GM23338 (cell line): Measurements from ENCODE around the gene SYPL1. TPM values are rescaled to one million over a fixed set of nuclear protein-coding genes. Genes with fewer than 3 reads are reported as not detected.

Experiments
- ATAC-seq: fragments of 200-7000 bp; cut with Tn5 transposase; 3 replicates; pipeline ENCODE4 v1.9.1; 2020
- DNase-seq: peaks from one replicate; pipeline ENCODE4 v3.0.0-alpha.2; 2015; ENCODE audit warnings: low spot score
- H2AFZ ChIP-seq: fragments of 200-600 bp; sonication (generic); 2 replicates; pipeline ENCODE4 v1.8.0; 2016; ENCODE audit warnings: antibody characterized with exemption, mild to moderate bottlenecking, moderate library complexity
- H3F3A ChIP-seq: fragments of 200-600 bp; sonication (generic); replicated peaks from 2 replicates; pipeline ENCODE4 v1.8.0; 2017; ENCODE audit warnings: antibody characterized with exemption, mixed run types, low read depth
- H3K27ac ChIP-seq: fragments of 200-600 bp; sonication (generic); 2 replicates; pipeline ENCODE4 v1.6.1; 2016; ENCODE audit warnings: low read depth
- H3K27me3 ChIP-seq: fragments of 200-600 bp; sonication (generic); 2 replicates; pipeline ENCODE4 v1.8.0; 2016; ENCODE audit warnings: mild to moderate bottlenecking, mixed run types, moderate library complexity; ENCODE audit not compliant: insufficient read depth
- H3K36me3 ChIP-seq: fragments of 200-600 bp; sonication (generic); 2 replicates; pipeline ENCODE4 v1.8.0; 2016; ENCODE audit warnings: mild to moderate bottlenecking; ENCODE audit not compliant: insufficient read depth
- H3K4me1 ChIP-seq: fragments of 200-600 bp; sonication (generic); 2 replicates; pipeline ENCODE4 v1.8.0; 2016; ENCODE audit warnings: mild to moderate bottlenecking, moderate library complexity; ENCODE audit not compliant: insufficient read depth
- H3K4me2 ChIP-seq: fragments of 200-600 bp; sonication (generic); 2 replicates; pipeline ENCODE4 v1.7.1; 2017; ENCODE audit warnings: mixed run types
- H3K4me3 ChIP-seq: fragments of 200-600 bp; sonication (generic); 2 replicates; pipeline ENCODE4 v1.6.1; 2016; ENCODE audit warnings: mixed run types
- H3K79me2 ChIP-seq: fragments of 200-600 bp; sonication (generic); replicated peaks from 2 replicates; pipeline ENCODE4 v1.8.0; 2017; ENCODE audit warnings: mild to moderate bottlenecking; ENCODE audit not compliant: insufficient read depth
- H3K9me2 ChIP-seq: fragments of 200-600 bp; sonication (generic); 2 replicates; pipeline ENCODE4 v1.8.0; 2017; ENCODE audit not compliant: insufficient read depth
- H4K20me1 ChIP-seq: fragments of 200-600 bp; sonication (generic); replicated peaks from 2 replicates; pipeline ENCODE4 v1.8.0; 2017; ENCODE audit warnings: mild to moderate bottlenecking; ENCODE audit not compliant: insufficient read depth
- H3K27ac Mint-ChIP-seq: 2 replicates; pipeline ENCODE4 v1.8.0; 2020; ENCODE audit warnings: inconsistent platforms, mild to moderate bottlenecking, moderate library complexity, mixed read lengths
- H3K27me3 Mint-ChIP-seq: 3 replicates; pipeline ENCODE4 v1.8.0; 2022; ENCODE audit warnings: low read depth, mild to moderate bottlenecking, moderate library complexity, mixed read lengths, inconsistent platforms; ENCODE audit not compliant: insufficient read depth, poor library complexity
- H3K36me3 Mint-ChIP-seq: 3 replicates; pipeline ENCODE4 v1.8.0; 2021; ENCODE audit warnings: low read depth, mild to moderate bottlenecking, inconsistent platforms, moderate library complexity, mixed read lengths
- H3K4me1 Mint-ChIP-seq: 3 replicates; pipeline ENCODE4 v1.8.0; 2020; ENCODE audit warnings: mild to moderate bottlenecking, inconsistent platforms, mixed read lengths
- H3K4me3 Mint-ChIP-seq: 3 replicates; pipeline ENCODE4 v1.8.0; 2021; ENCODE audit warnings: moderate library complexity, mild to moderate bottlenecking, inconsistent platforms, mixed read lengths
- H3K9me3 Mint-ChIP-seq: 3 replicates; pipeline ENCODE4 v1.8.0; 2020; ENCODE audit warnings: moderate library complexity, mild to moderate bottlenecking, inconsistent platforms, mixed read lengths
- CREB1 ChIP-seq: fragments of 250-450 bp; sonication (Bioruptor Pico); IDR thresholded peaks from 2 replicates; pipeline ENCODE4 v1.5.0; 2020; ENCODE audit warnings: low read depth, mild to moderate bottlenecking, moderate library complexity
- EZH2 ChIP-seq: fragments of 200-600 bp; sonication (generic); IDR thresholded peaks from one replicate; pipeline ENCODE4 v1.8.0; 2017; ENCODE audit warnings: antibody characterized with exemption, mild to moderate bottlenecking, low read depth; ENCODE audit not compliant: unreplicated experiment
- EZH2phosphoT487 ChIP-seq: fragments of 200-600 bp; sonication (generic); IDR thresholded peaks from one replicate; pipeline ENCODE4 v1.8.1; 2018; ENCODE audit warnings: antibody characterized with exemption; ENCODE audit not compliant: unreplicated experiment
- JUNB ChIP-seq: IDR thresholded peaks from one replicate; pipeline ENCODE4 v1.6.1; 2016; ENCODE audit warnings: antibody characterized with exemption; ENCODE audit not compliant: unreplicated experiment
- STAT1 ChIP-seq: IDR thresholded peaks from one replicate; pipeline ENCODE4 v1.6.1; 2016; ENCODE audit warnings: antibody characterized with exemption; ENCODE audit not compliant: unreplicated experiment
- ZNF114 ChIP-seq: fragments of 250-450 bp; sonication (Bioruptor Pico); IDR thresholded peaks from 2 replicates; pipeline ENCODE4 v1.5.0; 2020; ENCODE audit warnings: mild to moderate bottlenecking, moderate library complexity
- ZNF331 ChIP-seq: fragments of 250-450 bp; sonication (Bioruptor Pico); IDR thresholded peaks from 2 replicates; pipeline ENCODE4 v1.5.0; 2020; ENCODE audit warnings: low read depth, mild to moderate bottlenecking, moderate library complexity
- polyA plus RNA-seq: library from polyadenylated mRNA; unstranded; fragments of >200 nt; fragmentation: Nextera tagmentation; extraction: Ambion mirVana; gene quantifications from 2 replicates; pipeline ENCODE4 v1.2.1, GENCODE V29; 2016
- total RNA-seq: library from RNA; depleted of rRNA; stranded (reverse); fragments of >200 nt; shearing (Covaris generic); gene quantifications from 2 replicates; pipeline ENCODE4 v1.2.3, GENCODE V29; 2014
- TF ChIP-seq, protein P1 (sequence below): fragments of 250-450 bp; sonication (Bioruptor Pico); IDR thresholded peaks from 2 replicates; pipeline ENCODE4 v1.5.0; 2020; ENCODE audit warnings: mild to moderate bottlenecking, moderate library complexity
- TF ChIP-seq, protein P2 (sequence below): IDR thresholded peaks from 2 replicates; pipeline ENCODE4 v1.6.1; 2016; ENCODE audit warnings: antibody characterized with exemption
- TF ChIP-seq, protein P3 (sequence below): IDR thresholded peaks from one replicate; pipeline ENCODE4 v1.6.1; 2018; ENCODE audit warnings: antibody characterized with exemption; ENCODE audit not compliant: unreplicated experiment

SYPL1 gene
- total and polyA plus RNA-seq, 2 experiments from 2014 or later: 39.3 to 52.7 TPM

DNA sequence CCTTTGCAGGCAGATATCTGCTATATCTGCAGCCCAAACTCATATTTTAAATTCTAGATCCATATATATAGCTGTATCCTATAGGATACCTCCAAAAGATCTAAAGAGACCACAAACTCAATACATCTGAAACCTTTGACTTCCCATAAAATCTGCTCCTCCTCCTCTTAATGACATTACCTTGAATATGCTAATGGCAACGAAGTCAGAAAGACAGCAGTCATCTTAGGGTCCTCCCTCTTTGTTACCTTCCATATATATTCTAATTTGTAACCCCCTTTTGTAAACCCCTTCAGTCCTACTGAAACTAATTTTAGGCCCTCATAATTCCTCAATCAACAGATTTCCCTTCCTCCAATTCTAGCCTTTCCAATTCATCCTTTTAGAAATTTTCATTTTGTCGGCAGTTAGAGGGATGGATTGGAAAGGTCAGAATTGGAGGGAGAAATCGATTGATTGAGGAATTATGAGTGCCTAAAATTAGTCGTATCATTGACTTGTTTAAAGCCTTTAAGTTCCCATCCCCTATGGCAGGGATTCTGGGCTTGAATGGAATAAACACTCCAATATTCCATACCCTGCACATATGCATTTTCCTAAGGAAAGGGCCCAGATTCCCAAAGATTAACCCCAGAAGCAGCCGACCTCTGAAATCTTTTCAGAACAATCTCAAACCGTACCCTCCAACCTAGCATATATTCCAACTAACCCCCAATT is 2.4 kb downstream of the SYPL1 start (continued):
- TF ChIP-seq, protein P1, sequence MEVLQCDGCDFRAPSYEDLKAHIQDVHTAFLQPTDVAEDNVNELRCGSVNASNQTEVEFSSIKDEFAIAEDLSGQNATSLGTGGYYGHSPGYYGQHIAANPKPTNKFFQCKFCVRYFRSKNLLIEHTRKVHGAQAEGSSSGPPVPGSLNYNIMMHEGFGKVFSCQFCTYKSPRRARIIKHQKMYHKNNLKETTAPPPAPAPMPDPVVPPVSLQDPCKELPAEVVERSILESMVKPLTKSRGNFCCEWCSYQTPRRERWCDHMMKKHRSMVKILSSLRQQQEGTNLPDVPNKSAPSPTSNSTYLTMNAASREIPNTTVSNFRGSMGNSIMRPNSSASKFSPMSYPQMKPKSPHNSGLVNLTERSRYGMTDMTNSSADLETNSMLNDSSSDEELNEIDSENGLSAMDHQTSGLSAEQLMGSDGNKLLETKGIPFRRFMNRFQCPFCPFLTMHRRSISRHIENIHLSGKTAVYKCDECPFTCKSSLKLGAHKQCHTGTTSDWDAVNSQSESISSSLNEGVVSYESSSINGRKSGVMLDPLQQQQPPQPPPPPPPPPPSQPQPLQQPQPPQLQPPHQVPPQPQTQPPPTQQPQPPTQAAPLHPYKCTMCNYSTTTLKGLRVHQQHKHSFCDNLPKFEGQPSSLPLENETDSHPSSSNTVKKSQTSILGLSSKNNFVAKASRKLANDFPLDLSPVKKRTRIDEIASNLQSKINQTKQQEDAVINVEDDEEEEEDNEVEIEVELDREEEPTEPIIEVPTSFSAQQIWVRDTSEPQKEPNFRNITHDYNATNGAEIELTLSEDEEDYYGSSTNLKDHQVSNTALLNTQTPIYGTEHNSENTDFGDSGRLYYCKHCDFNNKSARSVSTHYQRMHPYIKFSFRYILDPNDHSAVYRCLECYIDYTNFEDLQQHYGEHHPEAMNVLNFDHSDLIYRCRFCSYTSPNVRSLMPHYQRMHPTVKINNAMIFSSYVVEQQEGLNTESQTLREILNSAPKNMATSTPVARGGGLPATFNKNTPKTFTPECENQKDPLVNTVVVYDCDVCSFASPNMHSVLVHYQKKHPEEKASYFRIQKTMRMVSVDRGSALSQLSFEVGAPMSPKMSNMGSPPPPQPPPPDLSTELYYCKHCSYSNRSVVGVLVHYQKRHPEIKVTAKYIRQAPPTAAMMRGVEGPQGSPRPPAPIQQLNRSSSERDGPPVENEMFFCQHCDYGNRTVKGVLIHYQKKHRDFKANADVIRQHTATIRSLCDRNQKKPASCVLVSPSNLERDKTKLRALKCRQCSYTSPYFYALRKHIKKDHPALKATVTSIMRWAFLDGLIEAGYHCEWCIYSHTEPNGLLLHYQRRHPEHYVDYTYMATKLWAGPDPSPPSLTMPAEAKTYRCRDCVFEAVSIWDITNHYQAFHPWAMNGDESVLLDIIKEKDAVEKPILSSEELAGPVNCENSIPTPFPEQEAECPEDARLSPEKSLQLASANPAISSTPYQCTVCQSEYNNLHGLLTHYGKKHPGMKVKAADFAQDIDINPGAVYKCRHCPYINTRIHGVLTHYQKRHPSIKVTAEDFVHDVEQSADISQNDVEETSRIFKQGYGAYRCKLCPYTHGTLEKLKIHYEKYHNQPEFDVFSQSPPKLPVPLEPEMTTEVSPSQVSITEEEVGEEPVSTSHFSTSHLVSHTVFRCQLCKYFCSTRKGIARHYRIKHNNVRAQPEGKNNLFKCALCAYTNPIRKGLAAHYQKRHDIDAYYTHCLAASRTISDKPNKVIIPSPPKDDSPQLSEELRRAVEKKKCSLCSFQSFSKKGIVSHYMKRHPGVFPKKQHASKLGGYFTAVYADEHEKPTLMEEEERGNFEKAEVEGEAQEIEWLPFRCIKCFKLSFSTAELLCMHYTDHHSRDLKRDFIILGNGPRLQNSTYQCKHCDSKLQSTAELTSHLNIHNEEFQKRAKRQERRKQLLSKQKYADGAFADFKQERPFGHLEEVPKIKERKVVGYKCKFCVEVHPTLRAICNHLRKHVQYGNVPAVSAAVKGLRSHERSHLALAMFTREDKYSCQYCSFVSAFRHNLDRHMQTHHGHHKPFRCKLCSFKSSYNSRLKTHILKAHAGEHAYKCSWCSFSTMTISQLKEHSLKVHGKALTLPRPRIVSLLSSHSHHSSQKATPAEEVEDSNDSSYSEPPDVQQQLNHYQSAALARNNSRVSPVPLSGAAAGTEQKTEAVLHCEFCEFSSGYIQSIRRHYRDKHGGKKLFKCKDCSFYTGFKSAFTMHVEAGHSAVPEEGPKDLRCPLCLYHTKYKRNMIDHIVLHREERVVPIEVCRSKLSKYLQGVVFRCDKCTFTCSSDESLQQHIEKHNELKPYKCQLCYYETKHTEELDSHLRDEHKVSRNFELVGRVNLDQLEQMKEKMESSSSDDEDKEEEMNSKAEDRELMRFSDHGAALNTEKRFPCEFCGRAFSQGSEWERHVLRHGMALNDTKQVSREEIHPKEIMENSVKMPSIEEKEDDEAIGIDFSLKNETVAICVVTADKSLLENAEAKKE: no peak
- TF ChIP-seq ZNF331 (CRISPR knock-in tag) (no peak), EZH2phosphoT487 (no peak), STAT1 (no peak)

DNA sequence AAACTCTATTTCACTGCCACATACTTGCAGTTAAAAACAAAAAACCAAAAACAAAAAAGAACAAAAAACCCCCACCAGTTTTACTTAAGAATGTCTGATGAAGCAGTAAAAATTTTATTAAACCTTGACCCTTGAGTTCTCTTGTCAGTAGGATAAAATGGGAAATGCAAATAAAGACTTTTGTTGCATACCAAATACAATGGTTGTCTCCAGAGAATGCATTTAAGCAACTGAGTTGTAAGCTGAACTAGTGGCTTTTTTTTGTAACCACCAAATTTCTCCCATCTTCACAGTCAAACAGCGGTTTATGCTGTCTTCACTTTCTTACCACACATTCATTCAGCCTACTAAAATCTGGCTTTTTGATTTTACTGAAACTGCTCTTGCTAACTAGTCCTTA is 3.1 kb downstream of the SYPL1 start:
- H3K4me2 ChIP-seq: peak overlapping the region; percentile 83
- H3K4me1 ChIP-seq: peaks cover 29% of the 10 kb centered on the region
- H3F3A ChIP-seq: 0 out of 2 replicates have a peak, but pooled peaks cover 10% of the 10 kb centered on the region
- 0 out of 2 replicates have a peak, but pooled peaks cover 4% of the 10 kb centered on the region for H3K27me3 ChIP-seq
- peaks cover 38% of the 10 kb centered on the region for H3K4me1 Mint-ChIP-seq
- DNase-seq (no peak), ATAC-seq (no peak)
- peak overlapping the region; percentile 36; the same call in 2 of the 3 replicates for H3K4me3 Mint-ChIP-seq
- no peak overlapping the region; the same call in 1 of the 2 replicates for H3K27ac Mint-ChIP-seq
- TF ChIP-seq, protein P2, sequence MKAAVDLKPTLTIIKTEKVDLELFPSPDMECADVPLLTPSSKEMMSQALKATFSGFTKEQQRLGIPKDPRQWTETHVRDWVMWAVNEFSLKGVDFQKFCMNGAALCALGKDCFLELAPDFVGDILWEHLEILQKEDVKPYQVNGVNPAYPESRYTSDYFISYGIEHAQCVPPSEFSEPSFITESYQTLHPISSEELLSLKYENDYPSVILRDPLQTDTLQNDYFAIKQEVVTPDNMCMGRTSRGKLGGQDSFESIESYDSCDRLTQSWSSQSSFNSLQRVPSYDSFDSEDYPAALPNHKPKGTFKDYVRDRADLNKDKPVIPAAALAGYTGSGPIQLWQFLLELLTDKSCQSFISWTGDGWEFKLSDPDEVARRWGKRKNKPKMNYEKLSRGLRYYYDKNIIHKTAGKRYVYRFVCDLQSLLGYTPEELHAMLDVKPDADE: no peak
- TF ChIP-seq EZH2phosphoT487 (no peak), JUNB (no peak), ZNF114 (no peak), EZH2 (no peak), CREB1 (CRISPR knock-in tag) (no peak)
- TF ChIP-seq, protein P3, sequence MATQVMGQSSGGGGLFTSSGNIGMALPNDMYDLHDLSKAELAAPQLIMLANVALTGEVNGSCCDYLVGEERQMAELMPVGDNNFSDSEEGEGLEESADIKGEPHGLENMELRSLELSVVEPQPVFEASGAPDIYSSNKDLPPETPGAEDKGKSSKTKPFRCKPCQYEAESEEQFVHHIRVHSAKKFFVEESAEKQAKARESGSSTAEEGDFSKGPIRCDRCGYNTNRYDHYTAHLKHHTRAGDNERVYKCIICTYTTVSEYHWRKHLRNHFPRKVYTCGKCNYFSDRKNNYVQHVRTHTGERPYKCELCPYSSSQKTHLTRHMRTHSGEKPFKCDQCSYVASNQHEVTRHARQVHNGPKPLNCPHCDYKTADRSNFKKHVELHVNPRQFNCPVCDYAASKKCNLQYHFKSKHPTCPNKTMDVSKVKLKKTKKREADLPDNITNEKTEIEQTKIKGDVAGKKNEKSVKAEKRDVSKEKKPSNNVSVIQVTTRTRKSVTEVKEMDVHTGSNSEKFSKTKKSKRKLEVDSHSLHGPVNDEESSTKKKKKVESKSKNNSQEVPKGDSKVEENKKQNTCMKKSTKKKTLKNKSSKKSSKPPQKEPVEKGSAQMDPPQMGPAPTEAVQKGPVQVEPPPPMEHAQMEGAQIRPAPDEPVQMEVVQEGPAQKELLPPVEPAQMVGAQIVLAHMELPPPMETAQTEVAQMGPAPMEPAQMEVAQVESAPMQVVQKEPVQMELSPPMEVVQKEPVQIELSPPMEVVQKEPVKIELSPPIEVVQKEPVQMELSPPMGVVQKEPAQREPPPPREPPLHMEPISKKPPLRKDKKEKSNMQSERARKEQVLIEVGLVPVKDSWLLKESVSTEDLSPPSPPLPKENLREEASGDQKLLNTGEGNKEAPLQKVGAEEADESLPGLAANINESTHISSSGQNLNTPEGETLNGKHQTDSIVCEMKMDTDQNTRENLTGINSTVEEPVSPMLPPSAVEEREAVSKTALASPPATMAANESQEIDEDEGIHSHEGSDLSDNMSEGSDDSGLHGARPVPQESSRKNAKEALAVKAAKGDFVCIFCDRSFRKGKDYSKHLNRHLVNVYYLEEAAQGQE: no peak
- H3K27ac ChIP-seq: peak overlapping the region; percentile 35; the same call in 1 of the 2 replicates
- H4K20me1 ChIP-seq: peaks cover under 1% of the 10 kb centered on the region; the same call in 1 of the 2 replicates
- no peak overlapping the region for H2AFZ ChIP-seq
- H3K27me3 Mint-ChIP-seq: peaks cover 3% of the 10 kb centered on the region
- peak overlapping the region; percentile 72; the same call in 1 of the 2 replicates for H3K4me3 ChIP-seq
- H3K36me3 Mint-ChIP-seq: no peaks in the 10 kb centered on the region; the same call in 2 of the 3 replicates
- H3K9me2 ChIP-seq: no peaks in the 10 kb centered on the region
- no peaks in the 10 kb centered on the region for H3K36me3 ChIP-seq
- peaks cover 77% of the 10 kb centered on the region for H3K79me2 ChIP-seq
- H3K9me3 Mint-ChIP-seq: no peaks in the 10 kb centered on the region
